Bronchial epithelial cell (primary cell): ENCODE results near the gene PRIM2. TPM values are rescaled to one million over a fixed set of nuclear protein-coding genes. Genes with fewer than 3 reads are reported as not detected.
"Not testable (repeated sequence)": the region's sequence is repeated elsewhere in the genome, so short reads cannot be mapped to it uniquely, and the experiment has no call there.

Experiments used
- DNase-seq: peaks from one replicate; pipeline ENCODE4 v3.0.0-alpha.2; 2010; ENCODE audit warnings: low read depth
- FAIRE-seq: peaks from 2 replicates; lab custom pipeline; 2011; peaks lifted over from hg19 to GRCh38; lab: Jason Lieb, UNC
- H3K27me3 ChIP-seq: 2 replicates; pipeline ENCODE4 v1.5.1; 2011; ENCODE audit warnings: low read length; ENCODE audit not compliant: control insufficient read depth, insufficient read depth
- H3K36me3 ChIP-seq: 2 replicates; pipeline ENCODE4 v1.5.1; 2011; ENCODE audit warnings: low read length; ENCODE audit not compliant: control insufficient read depth, insufficient read depth
- H3K4me3 ChIP-seq: 2 replicates; pipeline ENCODE4 v1.5.1; 2011; ENCODE audit warnings: mild to moderate bottlenecking, low read depth, low read length, control low read depth
- total RNA-seq: library from RNA; depleted of rRNA; stranded (reverse); fragments of >200 nt; gene quantifications from 2 replicates; pipeline ENCODE4 v1.2.1, GENCODE V29; 2014

The PRIM2 gene
- total RNA-seq, 1 donor from 2014 or later = 14.7 TPM

GRCh38 chr6:57358319-57358718 lies 40.9 kb downstream of the PRIM2 start:
- H3K27me3 ChIP-seq, FAIRE-seq, H3K4me3 ChIP-seq, H3K36me3 ChIP-seq, DNase-seq: not testable (repeated sequence)

GRCh38 chr6:57359766-57360165 lies 42.3 kb downstream of the PRIM2 start:
- H3K4me3 ChIP-seq, H3K36me3 ChIP-seq, FAIRE-seq, DNase-seq, H3K27me3 ChIP-seq: not testable (repeated sequence)

GRCh38 chr6:57362340-57362739 lies 44.9 kb downstream of the PRIM2 start:
- not testable (repeated sequence) for DNase-seq, FAIRE-seq, H3K36me3 ChIP-seq, H3K27me3 ChIP-seq, H3K4me3 ChIP-seq

- not testable (repeated sequence) for H3K4me3 ChIP-seq, H3K27me3 ChIP-seq, FAIRE-seq, DNase-seq, H3K36me3 ChIP-seq
These were observed 47.7 kb downstream of the PRIM2 start for GRCh38 chr6:57365076-57365583.

- H3K4me3 ChIP-seq, FAIRE-seq, H3K36me3 ChIP-seq, H3K27me3 ChIP-seq: not testable (repeated sequence)
- DNase-seq = peak; percentile 43
These were observed 51.7 kb downstream of the PRIM2 start for GRCh38 chr6:57368965-57369731.

- not testable (repeated sequence) for H3K27me3 ChIP-seq, H3K36me3 ChIP-seq, DNase-seq, FAIRE-seq, H3K4me3 ChIP-seq
These were observed 54.3 kb downstream of the PRIM2 start for GRCh38 chr6:57371779-57372178.

- not testable (repeated sequence) for H3K36me3 ChIP-seq, FAIRE-seq, DNase-seq, H3K27me3 ChIP-seq, H3K4me3 ChIP-seq
These were observed 57.3 kb downstream of the PRIM2 start for GRCh38 chr6:57374764-57375163.

GRCh38 chr6:57376083-57376482 lies 58.7 kb downstream of the PRIM2 start:
- DNase-seq, H3K4me3 ChIP-seq, H3K27me3 ChIP-seq, H3K36me3 ChIP-seq, FAIRE-seq: not testable (repeated sequence)

- H3K4me3 ChIP-seq, FAIRE-seq, H3K36me3 ChIP-seq, DNase-seq, H3K27me3 ChIP-seq: not testable (repeated sequence)
These were observed 71.7 kb downstream of the PRIM2 start for GRCh38 chr6:57389038-57389592.

- H3K4me3 ChIP-seq, H3K36me3 ChIP-seq, H3K27me3 ChIP-seq, DNase-seq, FAIRE-seq: not testable (repeated sequence)
These were observed 73.4 kb downstream of the PRIM2 start for GRCh38 chr6:57390818-57391217.

- FAIRE-seq = not testable (repeated sequence)
These were observed 74.6 kb downstream of the PRIM2 start for GRCh38 chr6:57392047-57392446.

GRCh38 chr6:57419341-57419740 lies 101.9 kb downstream of the PRIM2 start:
- DNase-seq (peak; percentile 15), FAIRE-seq (peak; percentile 43)
- not testable (repeated sequence) for H3K27me3 ChIP-seq

More at GRCh38 chr6:57392047-57392446, 74.6 kb downstream of the PRIM2 start:
- H3K36me3 ChIP-seq, DNase-seq, H3K27me3 ChIP-seq, H3K4me3 ChIP-seq: not testable (repeated sequence)

More at GRCh38 chr6:57419341-57419740, 101.9 kb downstream of the PRIM2 start:
- not testable (repeated sequence) for H3K4me3 ChIP-seq, H3K36me3 ChIP-seq
